OCI-LY7 (cell line): ENCODE results near the gene GGT6. TPM values are rescaled to one million over a fixed set of nuclear protein-coding genes. Genes with fewer than 3 reads are reported as not detected.

Experiments used
- BruUV-seq: library from RNA; stranded (reverse); fragments of 400-500 nt; replicated peaks from 2 replicates; lab custom pipeline; 2021; lab: Mats Ljungman, UMichigan
- CTCF ChIA-PET: fragments of 300-600 bp; sonication (Branson Sonifier 250); formaldehyde crosslinking; loops from one replicate; lab custom pipeline; 2022; ENCODE audit warnings: antibody characterized with exemption; ENCODE audit not compliant: unreplicated experiment; lab: Charles Lee
- POLR2A ChIA-PET: fragments of 300-600 bp; sonication (Branson Sonifier 250); formaldehyde crosslinking; loops from one replicate; lab custom pipeline; 2022; ENCODE audit warnings: antibody characterized with exemption; lab: Charles Lee
- DNase-seq: peaks from one replicate; pipeline ENCODE4 v3.0.0-alpha.2; 2015; ENCODE audit warnings: low spot score
- H2AFZ ChIP-seq: fragments of 200-600 bp; sonication (generic), shearing (Covaris generic); 2 replicates; pipeline ENCODE4 v1.6.1; 2014; ENCODE audit warnings: mild to moderate bottlenecking, antibody characterized with exemption, low read length, moderate library complexity
- H3K27ac ChIP-seq: fragments of 200-600 bp; sonication (generic); 2 replicates; pipeline ENCODE4 v1.5.1; 2014; ENCODE audit warnings: mixed run types, low read depth, mild to moderate bottlenecking, moderate library complexity, low read length, inconsistent platforms; ENCODE audit not compliant: poor library complexity, severe bottlenecking
- H3K36me3 ChIP-seq: fragments of 200-600 bp; sonication (generic); 2 replicates; pipeline ENCODE4 v1.6.1; 2014; ENCODE audit warnings: mild to moderate bottlenecking, antibody characterized with exemption, low read length, moderate library complexity, mixed read lengths; ENCODE audit not compliant: insufficient read depth
- H3K4me1 ChIP-seq: fragments of 200-600 bp; sonication (generic); 2 replicates; pipeline ENCODE4 v1.5.1; 2014; ENCODE audit warnings: mild to moderate bottlenecking, low read length; ENCODE audit not compliant: insufficient read depth, poor library complexity, severe bottlenecking
- H3K4me2 ChIP-seq: fragments of 200-600 bp; sonication (generic); 2 replicates; pipeline ENCODE4 v1.6.1; 2014; ENCODE audit warnings: mild to moderate bottlenecking, low read length
- H3K4me3 ChIP-seq: fragments of 200-600 bp; sonication (generic); 2 replicates; pipeline ENCODE4 v1.5.1; 2014; ENCODE audit warnings: mild to moderate bottlenecking, low read depth, low read length; ENCODE audit not compliant: poor library complexity, severe bottlenecking
- H3K79me2 ChIP-seq: fragments of 200-600 bp; sonication (generic); 2 replicates; pipeline ENCODE4 v1.6.1; 2016; ENCODE audit warnings: low read depth, mild to moderate bottlenecking, low read length, moderate library complexity, mixed read lengths; ENCODE audit not compliant: insufficient read depth
- H3K9me2 ChIP-seq: fragments of 200-600 bp; sonication (generic); 2 replicates; pipeline ENCODE4 v1.6.1; 2016; ENCODE audit warnings: mild to moderate bottlenecking, low read length, mixed read lengths; ENCODE audit not compliant: insufficient read depth
- H3K9me3 ChIP-seq: fragments of 200-600 bp; sonication (generic); 2 replicates; pipeline ENCODE4 v1.6.1; 2014; ENCODE audit warnings: mild to moderate bottlenecking, mixed run types, low read length, mixed read lengths
- H4K20me1 ChIP-seq: fragments of 200-600 bp; sonication (generic); 2 replicates; pipeline ENCODE4 v1.6.1; 2014; ENCODE audit warnings: mild to moderate bottlenecking, antibody characterized with exemption, low read length, moderate library complexity, mixed read lengths; ENCODE audit not compliant: insufficient read depth
- CTCF ChIP-seq: fragments of 200-600 bp; sonication (generic); conservative IDR thresholded peaks from 2 replicates; pipeline ENCODE4 v1.5.1; 2014; ENCODE audit warnings: mild to moderate bottlenecking, antibody characterized with exemption, low read length, moderate library complexity, mixed read lengths
- EZH2phosphoT487 ChIP-seq: fragments of 200-600 bp; sonication (generic); IDR thresholded peaks from 2 replicates; pipeline ENCODE4 v1.6.1; 2018; ENCODE audit warnings: low read depth, borderline replicate concordance, mild to moderate bottlenecking, mixed run types, antibody characterized with exemption, low read length, moderate library complexity, mixed read lengths
- intact Hi-C: fragments of 100-400 bp; cut with micrococcal nuclease; formaldehyde crosslinking; loops from one replicate; pipeline ENCODE4 v1.10.0; 2022; ENCODE audit not compliant: unreplicated experiment
- total RNA-seq, 2 experiments: library from RNA; depleted of rRNA in 1 of 2; stranded (reverse); fragments of >200 nt in 1 of 2; shearing (Covaris generic) in 1 of 2; gene quantifications; 2 replicates each; pipeline ENCODE4 v1.2.3, GENCODE V29; 2014 to 2022

GGT6 gene
- total RNA-seq, 2 experiments from 2014 or later: not detected

GRCh38 chr17:4609761-4610160 lies 49.4 kb upstream of the GGT6 start:
- intact Hi-C loops: no loop called here
- H3K9me3 ChIP-seq: no peaks in the 10 kb centered on the region
- CTCF ChIA-PET: no interaction called here
- H3K36me3 ChIP-seq: no peaks in the 10 kb centered on the region
- TF ChIP-seq EZH2phosphoT487: no peak
- H3K27ac ChIP-seq: no peak overlapping the region
- POLR2A ChIA-PET: interaction anchor here (0.6 to 0.7 kb wide), 2 partner anchors 113 to 766 kb away, joined by 3 to 4 read pairs; no protein-coding TSS in a partner anchor
- no peak overlapping the region for H2AFZ ChIP-seq
- no peaks in the 10 kb centered on the region for H3K4me1 ChIP-seq
- H3K4me2 ChIP-seq: no peak overlapping the region
- H4K20me1 ChIP-seq: no peaks in the 10 kb centered on the region
- no peak for DNase-seq
- no peak overlapping the region for H3K4me3 ChIP-seq
- no TSS peak for BruUV-seq
- H3K9me2 ChIP-seq: no peaks in the 10 kb centered on the region
- H3K79me2 ChIP-seq: no peaks in the 10 kb centered on the region

GRCh38 chr17:4607773-4608187 lies 47.4 kb upstream of the GGT6 start:
- Histone ChIP-seq H3K36me3 (no peaks in the 10 kb centered on the region), H3K79me2 (no peaks in the 10 kb centered on the region), H3K4me2 (no peak overlapping the region), H3K4me1 (no peaks in the 10 kb centered on the region), H2AFZ (no peak overlapping the region), H3K9me2 (no peaks in the 10 kb centered on the region), H3K9me3 (no peaks in the 10 kb centered on the region), H3K27ac (no peak overlapping the region), H3K4me3 (no peak overlapping the region), H4K20me1 (no peaks in the 10 kb centered on the region)
- ChIA-PET CTCF (no interaction called here), POLR2A (no interaction called here)
- intact Hi-C loops: no loop called here
- TF ChIP-seq EZH2phosphoT487 (no peak), CTCF (no peak)
- no peak for DNase-seq
- no TSS peak for BruUV-seq

- Histone ChIP-seq H3K9me3 (no peaks in the 10 kb centered on the region), H4K20me1 (no peaks in the 10 kb centered on the region), H2AFZ (no peak overlapping the region), H3K36me3 (no peaks in the 10 kb centered on the region), H3K4me2 (no peak overlapping the region), H3K27ac (no peak overlapping the region), H3K4me3 (no peak overlapping the region), H3K79me2 (no peaks in the 10 kb centered on the region), H3K4me1 (no peaks in the 10 kb centered on the region), H3K9me2 (no peaks in the 10 kb centered on the region)
- no peak for TF ChIP-seq CTCF
- no peak for TF ChIP-seq EZH2phosphoT487
- BruUV-seq: no TSS peak
- DNase-seq: no peak
- ChIA-PET CTCF (no interaction called here), POLR2A (no interaction called here)
- intact Hi-C loops: no loop called here
Observed at GRCh38 chr17:4607261-4607741, 46.9 kb upstream of the GGT6 start.
